A204.1 (cell line): Measurements from ENCODE around the gene ABCD1.
"Not testable (repeated sequence)": the region's sequence is repeated elsewhere in the genome, so short reads cannot be mapped to it uniquely, and the experiment has no call there.

Source experiments
- FAIRE-seq: peaks from 2 replicates; lab custom pipeline; 2012; peaks lifted over from hg19 to GRCh38; lab: Jason Lieb, UNC

Gene ABCD1

DNA sequence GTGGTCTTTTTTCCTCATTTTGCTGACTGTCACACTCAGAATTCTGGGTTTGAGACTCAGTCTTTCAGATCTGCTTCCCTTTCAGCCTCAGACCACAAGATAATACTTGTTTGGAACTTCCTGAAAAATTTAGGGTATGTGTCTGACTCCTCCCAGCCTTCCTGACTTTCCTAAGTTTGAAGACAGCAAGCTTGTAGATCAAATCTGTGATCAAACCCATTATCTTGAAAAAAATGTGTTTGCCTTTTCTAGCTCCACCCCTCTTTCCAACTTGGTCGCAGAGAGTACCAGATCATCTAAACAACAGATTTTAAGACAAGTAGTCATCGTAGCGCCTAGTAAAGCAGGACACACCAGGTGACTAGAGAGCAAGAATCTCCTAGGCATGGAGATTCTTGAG is 10.4 kb upstream of the ABCD1 start:
- FAIRE-seq: no peak

GRCh38 chrX:153717445-153717844 is 7.2 kb upstream of the ABCD1 start:
- FAIRE-seq: no peak

DNA sequence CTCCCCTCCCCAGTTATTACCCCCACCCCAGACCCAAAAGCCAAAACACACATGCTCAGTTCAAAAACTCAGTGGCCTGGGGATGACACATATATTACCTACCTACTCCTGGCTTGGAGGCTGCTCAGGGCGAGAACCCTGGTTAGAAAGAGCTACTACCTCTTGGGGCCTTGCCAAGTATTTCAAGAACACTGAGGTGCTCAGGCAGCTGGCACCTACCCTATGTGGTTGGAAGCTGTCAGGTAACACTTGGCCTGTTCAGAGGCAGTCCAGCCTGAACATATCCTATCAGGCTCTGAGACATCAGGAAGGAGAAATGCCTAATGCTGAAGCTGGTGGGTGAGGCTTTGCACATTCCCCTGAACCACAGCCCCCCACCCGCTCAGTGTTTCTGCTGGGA is 5.4 kb upstream of the ABCD1 start:
- no peak for FAIRE-seq

- no peak for FAIRE-seq
Measured at GRCh38 chrX:153719701-153720100, 5.0 kb upstream of the ABCD1 start.

DNA sequence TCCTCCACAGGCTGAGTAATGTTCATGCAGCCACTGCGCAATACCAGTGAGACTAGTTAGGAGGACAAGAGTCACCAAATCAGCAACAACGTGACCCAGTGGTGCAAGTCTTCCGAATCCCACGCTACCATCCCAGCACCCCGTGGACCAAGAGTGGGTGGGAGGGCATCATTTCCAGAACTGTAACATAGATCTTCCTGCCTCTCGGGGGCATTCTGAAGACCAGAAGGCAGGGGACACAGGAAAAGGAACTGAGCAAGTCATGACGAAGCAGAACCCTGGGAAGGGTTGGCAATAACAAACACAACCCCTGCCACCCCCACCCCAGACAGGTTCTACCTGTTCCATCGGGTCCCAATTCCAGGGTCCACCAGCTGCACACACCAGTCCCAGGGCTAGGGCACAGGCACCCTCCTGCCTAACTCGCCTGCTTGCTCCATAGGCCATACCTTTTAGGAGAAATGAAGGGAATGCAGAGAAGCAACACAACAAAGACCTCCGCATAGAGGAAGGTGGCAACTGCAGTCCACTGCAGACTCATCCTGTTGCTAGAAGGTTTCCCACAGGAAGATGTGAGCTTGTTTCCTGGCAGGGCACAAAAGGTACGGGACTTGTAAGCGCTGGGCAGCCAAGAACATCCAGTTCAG is 1.8 kb upstream of the ABCD1 start:
- no peak for FAIRE-seq

- FAIRE-seq: no peak
Measured at GRCh38 chrX:153723351-153724251, 1.1 kb upstream of the ABCD1 start.

GRCh38 chrX:153725039-153725831 is 579 bp downstream of the ABCD1 start:
- FAIRE-seq: no peak

- FAIRE-seq: no peak
Measured at GRCh38 chrX:153725832-153726285, 1.2 kb downstream of the ABCD1 start.

GRCh38 chrX:153726286-153727122 is 1.8 kb downstream of the ABCD1 start:
- no peak for FAIRE-seq

- FAIRE-seq: no peak
Measured at GRCh38 chrX:153727123-153727931, 2.7 kb downstream of the ABCD1 start.

- no peak for FAIRE-seq
Measured at GRCh38 chrX:153728095-153728494, 3.4 kb downstream of the ABCD1 start.

DNA sequence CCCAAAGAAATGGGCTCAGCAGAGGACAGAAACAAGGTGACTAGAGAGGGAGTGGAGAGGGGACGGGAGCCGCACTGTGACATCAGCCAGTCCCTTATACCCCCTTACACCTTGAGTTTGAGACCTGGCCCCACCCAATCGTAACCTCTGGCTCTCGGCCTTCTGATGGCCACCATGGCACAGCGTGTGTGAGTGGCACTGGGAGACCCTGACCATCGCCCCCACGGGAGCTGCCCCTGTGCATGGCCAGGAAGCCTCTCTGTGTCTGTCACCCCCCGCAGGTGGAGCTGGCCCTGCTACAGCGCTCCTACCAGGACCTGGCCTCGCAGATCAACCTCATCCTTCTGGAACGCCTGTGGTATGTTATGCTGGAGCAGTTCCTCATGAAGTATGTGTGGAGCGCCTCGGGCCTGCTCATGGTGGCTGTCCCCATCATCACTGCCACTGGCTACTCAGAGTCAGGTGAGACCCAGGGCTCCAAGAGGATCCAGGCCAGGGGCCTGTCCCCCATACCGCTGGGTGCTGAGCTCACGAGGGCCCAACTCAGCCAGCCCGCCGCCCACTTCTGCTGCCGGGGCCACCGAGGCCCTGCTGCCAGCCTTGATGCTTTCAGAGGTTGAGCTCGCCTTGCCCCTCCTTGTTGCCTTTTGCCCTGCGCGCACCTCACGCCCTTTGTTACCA is 4.4 kb downstream of the ABCD1 start:
- FAIRE-seq: no peak

GRCh38 chrX:153730115-153730514 is 5.5 kb downstream of the ABCD1 start:
- FAIRE-seq: not testable (repeated sequence)

- no peak for FAIRE-seq
Measured at GRCh38 chrX:153731117-153731844, 6.6 kb downstream of the ABCD1 start.

DNA sequence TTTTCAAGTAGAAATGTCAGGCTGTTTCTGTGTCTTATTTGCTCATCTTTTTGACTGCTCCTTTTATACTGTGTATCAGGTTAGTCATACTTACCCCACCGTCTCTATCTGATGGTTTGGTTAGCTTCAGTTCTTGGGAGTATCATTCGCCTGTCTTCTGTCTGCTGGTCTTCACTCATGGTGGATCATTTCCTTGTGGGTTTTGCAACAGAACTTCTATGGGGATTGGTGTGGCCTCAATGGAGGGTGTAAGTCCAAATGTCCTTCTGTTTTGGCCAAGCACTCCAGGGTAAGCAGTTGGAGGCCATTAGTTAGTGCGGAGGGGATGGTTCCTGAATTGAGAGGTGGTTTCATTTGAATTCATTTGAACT is 7.2 kb downstream of the ABCD1 start:
- no peak for FAIRE-seq

GRCh38 chrX:153732401-153732800 is 7.7 kb downstream of the ABCD1 start:
- FAIRE-seq: no peak

GRCh38 chrX:153733651-153734240 is 9.1 kb downstream of the ABCD1 start:
- no peak for FAIRE-seq

DNA sequence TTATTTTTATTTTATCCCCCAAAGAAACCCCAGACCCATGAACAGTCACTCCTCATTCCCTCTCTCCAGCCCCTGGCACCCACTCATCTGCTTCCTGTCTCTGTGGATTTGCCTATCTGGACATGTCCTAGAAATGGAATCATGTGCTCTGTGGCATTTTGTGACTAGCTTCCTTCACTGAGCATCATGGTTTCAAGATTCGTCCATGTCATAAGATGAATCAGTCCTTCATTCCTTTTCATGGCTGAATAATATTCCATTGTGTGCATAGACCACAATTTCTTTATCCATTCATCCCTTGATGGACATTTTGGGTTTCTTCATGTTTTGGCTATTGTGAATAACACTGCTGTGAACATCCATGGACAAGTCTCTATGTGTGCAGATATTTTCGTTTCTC is 10.2 kb downstream of the ABCD1 start:
- no peak for FAIRE-seq

DNA sequence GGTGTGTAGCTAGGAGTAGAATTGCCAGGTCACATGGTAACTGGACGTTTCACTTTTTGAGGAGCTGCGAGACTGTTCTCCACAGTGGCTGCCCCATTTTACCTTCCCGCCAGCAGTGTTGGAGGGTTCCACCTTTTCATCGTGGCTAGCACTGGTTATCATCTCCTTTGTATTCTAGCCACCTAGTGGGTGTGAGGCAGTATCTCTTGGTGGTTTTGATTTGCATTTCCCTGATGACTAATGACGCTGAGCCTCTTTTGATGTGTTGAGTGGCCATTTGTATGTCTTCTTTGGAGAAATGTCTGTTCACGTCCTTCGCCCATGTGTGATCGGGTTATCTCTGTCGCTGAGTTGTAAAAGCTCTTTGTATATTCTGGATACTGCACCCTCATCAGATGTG is 10.6 kb downstream of the ABCD1 start:
- no peak for FAIRE-seq
